ENCODE data around the gene ARHGEF25. TPM values are rescaled to one million over a fixed set of nuclear protein-coding genes. Genes with fewer than 3 reads are reported as not detected.
"Not testable (repeated sequence)": the region's sequence is repeated elsewhere in the genome, so short reads cannot be mapped to it uniquely, and the experiment has no call there.

ARHGEF25 gene
- total and polyA plus RNA-seq, 2 donors from 2014 or later, result 10.9 to 15.0 TPM

- no peak overlapping the region for H3K9ac ChIP-seq (ENCODE audit: low read length in 3 of 3)
- no peak overlapping the region for H3K27ac ChIP-seq (ENCODE audit: low read depth in 2 of 2, low read length in 2 of 2)
- intact Hi-C loops (cut with DNase I), result no loop called here
- TF ChIP-seq CTCF (IDR thresholded peaks at IDR 0.05; ENCODE audit: borderline replicate concordance, extremely low read depth, insufficient read depth), result no peak
- no peak for FAIRE-seq
- no peaks in the 10 kb centered on the region for H3K4me1 ChIP-seq (ENCODE audit: control insufficient read depth in 2 of 3, insufficient read depth in 2 of 3, low read depth in 1 of 3, low read length in 3 of 3)
- no peak for DNase-seq
- no peaks in the 10 kb centered on the region for H3K36me3 ChIP-seq (ENCODE audit: control insufficient read depth in 2 of 3, insufficient read depth in 3 of 3, low read length in 3 of 3)
- no peaks in the 10 kb centered on the region for H3K9me3 ChIP-seq (ENCODE audit: control insufficient read depth in 2 of 3, insufficient read depth in 1 of 3, low read length in 3 of 3)
- H3K27me3 ChIP-seq (ENCODE audit: control insufficient read depth, insufficient read depth, low read length), result no peaks in the 10 kb centered on the region
- no peak overlapping the region for H3K4me3 ChIP-seq (ENCODE audit: low read length in 3 of 3)
These were observed 50.1 kb downstream of the ARHGEF25 start for GRCh38 chr12:57661376-57661775.

DNA sequence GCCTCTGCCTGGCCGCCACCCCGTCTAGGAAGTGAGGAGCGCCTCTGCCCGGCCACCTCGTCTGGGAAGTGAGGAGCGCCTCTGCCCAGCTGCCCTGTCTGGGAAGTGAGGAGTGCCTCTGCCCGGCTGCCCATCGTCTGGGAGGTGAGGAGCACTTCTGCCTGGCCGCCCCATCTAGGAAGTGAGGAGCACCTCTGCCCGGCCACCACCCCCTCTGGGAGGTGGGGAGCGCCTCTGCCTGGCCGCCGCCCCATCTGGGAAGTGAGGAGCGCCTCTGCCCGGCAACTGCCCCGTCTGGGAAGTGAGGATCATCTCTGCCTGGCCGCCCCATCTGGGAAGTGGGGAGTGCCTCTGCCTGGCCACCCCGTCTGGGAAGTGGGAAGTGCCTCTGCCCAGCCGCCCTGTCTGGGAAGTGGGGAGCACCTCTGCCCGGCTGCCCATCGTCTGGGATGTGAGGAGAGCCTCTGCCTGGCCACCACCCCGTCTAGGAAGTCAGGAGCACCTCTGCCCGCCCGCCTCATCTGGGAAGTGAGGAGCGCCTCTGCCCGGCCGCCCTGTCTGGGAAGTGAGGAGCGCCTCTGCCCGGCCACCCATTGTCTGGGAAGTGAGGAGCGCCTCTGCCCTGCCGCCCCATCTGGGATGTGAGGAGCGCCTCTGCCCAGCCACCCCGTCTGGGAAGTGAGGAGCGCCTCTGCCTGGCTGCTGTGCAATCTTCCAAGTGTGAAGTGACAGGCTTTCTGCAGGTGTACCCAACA, 54.0 kb downstream of the ARHGEF25 start:
- H3K36me3 ChIP-seq (ENCODE audit: control insufficient read depth in 2 of 3, insufficient read depth in 3 of 3, low read length in 3 of 3); H3K27me3 ChIP-seq (ENCODE audit: control insufficient read depth, insufficient read depth, low read length); intact Hi-C loops (cut with DNase I); H3K4me3 ChIP-seq (ENCODE audit: low read length in 3 of 3); H3K4me1 ChIP-seq (ENCODE audit: control insufficient read depth in 2 of 3, insufficient read depth in 2 of 3, low read depth in 1 of 3, low read length in 3 of 3); H3K9ac ChIP-seq (ENCODE audit: low read length in 3 of 3); H3K27ac ChIP-seq (ENCODE audit: low read depth in 2 of 2, low read length in 2 of 2); H3K9me3 ChIP-seq (ENCODE audit: control insufficient read depth in 2 of 3, insufficient read depth in 1 of 3, low read length in 3 of 3); FAIRE-seq: not testable (repeated sequence)
- DNase-seq, result peak in 1 of 5 donors; percentile 77

Other genes with a start within 250 kb of the ARHGEF25 start
- 67.3 TPM for gene R3HDM2, start 180.4 kb upstream of the ARHGEF25 start, total RNA-seq
- gene R3HDM2, start 180.4 kb upstream of the ARHGEF25 start, polyA plus RNA-seq (ENCODE audit: insufficient read depth, low read depth, low replicate concordance), result 16.5 TPM
- not detected for gene INHBC, start 176.7 kb upstream of the ARHGEF25 start, total RNA-seq
- gene INHBC, start 176.7 kb upstream of the ARHGEF25 start, polyA plus RNA-seq (ENCODE audit: insufficient read depth, low read depth, low replicate concordance), result not detected
- 0.19 TPM for gene INHBE, start 156.1 kb upstream of the ARHGEF25 start, total RNA-seq
- gene INHBE, start 156.1 kb upstream of the ARHGEF25 start, polyA plus RNA-seq (ENCODE audit: insufficient read depth, low read depth, low replicate concordance), result 0.30 TPM
- 2.8 TPM for gene GLI1, start 151.7 kb upstream of the ARHGEF25 start, total RNA-seq
- 1.4 TPM for gene GLI1, start 151.7 kb upstream of the ARHGEF25 start, polyA plus RNA-seq (ENCODE audit: insufficient read depth, low read depth, low replicate concordance)
- gene ARHGAP9, start 131.6 kb upstream of the ARHGEF25 start, total RNA-seq, result 18.1 TPM
- 3.8 TPM for gene ARHGAP9, start 131.6 kb upstream of the ARHGEF25 start, polyA plus RNA-seq (ENCODE audit: insufficient read depth, low read depth, low replicate concordance)
- gene MARS1, start 123.4 kb upstream of the ARHGEF25 start, total RNA-seq, result 158 TPM
- 62.8 TPM for gene MARS1, start 123.4 kb upstream of the ARHGEF25 start, polyA plus RNA-seq (ENCODE audit: insufficient read depth, low read depth, low replicate concordance)
- 34.1 TPM for gene DDIT3, start 90.9 kb upstream of the ARHGEF25 start, total RNA-seq
- gene DDIT3, start 90.9 kb upstream of the ARHGEF25 start, polyA plus RNA-seq (ENCODE audit: insufficient read depth, low read depth, low replicate concordance), result 83.1 TPM
- gene MBD6, start 88.6 kb upstream of the ARHGEF25 start, total RNA-seq, result 118 TPM
- gene MBD6, start 88.6 kb upstream of the ARHGEF25 start, polyA plus RNA-seq (ENCODE audit: insufficient read depth, low read depth, low replicate concordance), result 38.4 TPM
- gene DCTN2, start 64.2 kb upstream of the ARHGEF25 start, total RNA-seq, result 110 TPM
- gene DCTN2, start 64.2 kb upstream of the ARHGEF25 start, polyA plus RNA-seq (ENCODE audit: insufficient read depth, low read depth, low replicate concordance), result 133 TPM
- gene KIF5A, start 61.4 kb upstream of the ARHGEF25 start, total RNA-seq, result 1.3 TPM
- gene KIF5A, start 61.4 kb upstream of the ARHGEF25 start, polyA plus RNA-seq (ENCODE audit: insufficient read depth, low read depth, low replicate concordance), result 0.69 TPM
- gene PIP4K2C, start 20.2 kb upstream of the ARHGEF25 start, total RNA-seq, result 52.4 TPM
- 43.2 TPM for gene PIP4K2C, start 20.2 kb upstream of the ARHGEF25 start, polyA plus RNA-seq (ENCODE audit: insufficient read depth, low read depth, low replicate concordance)
- gene DTX3, start 6.6 kb upstream of the ARHGEF25 start, total RNA-seq, result 34.5 TPM
- gene DTX3, start 6.6 kb upstream of the ARHGEF25 start, polyA plus RNA-seq (ENCODE audit: insufficient read depth, low read depth, low replicate concordance), result 41.2 TPM
- gene B4GALNT1, start 21.8 kb downstream of the ARHGEF25 start, total RNA-seq, result 2.0 TPM
- 1.6 TPM for gene B4GALNT1, start 21.8 kb downstream of the ARHGEF25 start, polyA plus RNA-seq (ENCODE audit: insufficient read depth, low read depth, low replicate concordance)
- 325 TPM for gene OS9, start 82.7 kb downstream of the ARHGEF25 start, total RNA-seq
- gene OS9, start 82.7 kb downstream of the ARHGEF25 start, polyA plus RNA-seq (ENCODE audit: insufficient read depth, low read depth, low replicate concordance), result 256 TPM
- gene AGAP2, start 127.3 kb downstream of the ARHGEF25 start, total RNA-seq, result 3.7 TPM
- 0.13 TPM for gene AGAP2, start 127.3 kb downstream of the ARHGEF25 start, polyA plus RNA-seq (ENCODE audit: insufficient read depth, low read depth, low replicate concordance)
- gene TSPAN31, start 133.6 kb downstream of the ARHGEF25 start, total RNA-seq, result 53.3 TPM
- 60.1 TPM for gene TSPAN31, start 133.6 kb downstream of the ARHGEF25 start, polyA plus RNA-seq (ENCODE audit: insufficient read depth, low read depth, low replicate concordance)
- 69.1 TPM for gene CDK4, start 140.9 kb downstream of the ARHGEF25 start, total RNA-seq
- gene CDK4, start 140.9 kb downstream of the ARHGEF25 start, polyA plus RNA-seq (ENCODE audit: insufficient read depth, low read depth, low replicate concordance), result 118 TPM
- gene MARCHF9, start 143.7 kb downstream of the ARHGEF25 start, total RNA-seq, result 22.9 TPM
- 38.4 TPM for gene MARCHF9, start 143.7 kb downstream of the ARHGEF25 start, polyA plus RNA-seq (ENCODE audit: insufficient read depth, low read depth, low replicate concordance)
- gene CYP27B1, start 155.6 kb downstream of the ARHGEF25 start, total RNA-seq, result 3.5 TPM
- 33.4 TPM for gene CYP27B1, start 155.6 kb downstream of the ARHGEF25 start, polyA plus RNA-seq (ENCODE audit: insufficient read depth, low read depth, low replicate concordance)
- 23.4 TPM for gene METTL1, start 160.7 kb downstream of the ARHGEF25 start, total RNA-seq
- gene METTL1, start 160.7 kb downstream of the ARHGEF25 start, polyA plus RNA-seq (ENCODE audit: insufficient read depth, low read depth, low replicate concordance), result 69.4 TPM
- 10.4 TPM for gene EEF1AKMT3, start 161.2 kb downstream of the ARHGEF25 start, total RNA-seq
- gene EEF1AKMT3, start 161.2 kb downstream of the ARHGEF25 start, polyA plus RNA-seq (ENCODE audit: insufficient read depth, low read depth, low replicate concordance), result 15.3 TPM
- gene TSFM, start 171.4 kb downstream of the ARHGEF25 start, total RNA-seq, result 32.8 TPM
- gene TSFM, start 171.4 kb downstream of the ARHGEF25 start, polyA plus RNA-seq (ENCODE audit: insufficient read depth, low read depth, low replicate concordance), result 84.6 TPM
- gene AVIL, start 207.3 kb downstream of the ARHGEF25 start, total RNA-seq, result 7.7 TPM
- 4.1 TPM for gene AVIL, start 207.3 kb downstream of the ARHGEF25 start, polyA plus RNA-seq (ENCODE audit: insufficient read depth, low read depth, low replicate concordance)
- gene CTDSP2, start 235.3 kb downstream of the ARHGEF25 start, total RNA-seq, result 198 TPM
- gene CTDSP2, start 235.3 kb downstream of the ARHGEF25 start, polyA plus RNA-seq (ENCODE audit: insufficient read depth, low read depth, low replicate concordance), result 46.0 TPM

Measured in kidney (tissue), 14 donors.